Endothelial cell of umbilical vein (primary cell): Measurements from ENCODE around the gene MYH16. TPM values are rescaled to one million over a fixed set of nuclear protein-coding genes. Genes with fewer than 3 reads are reported as not detected.
"Not testable (repeated sequence)": the region's sequence is repeated elsewhere in the genome, so short reads cannot be mapped to it uniquely, and the experiment has no call there.

Experiments used
- BruUV-seq: library from RNA; stranded (reverse); fragments of 400-500 nt; replicated peaks from 2 replicates; lab custom pipeline; 2021; lab: Mats Ljungman, UMichigan
- CTCF ChIA-PET: fragments of 300-600, 350-600 bp; sonication (Branson Sonifier 250); formaldehyde crosslinking; loops from one replicate; lab custom pipeline; 2021; ENCODE audit warnings: antibody characterized with exemption, inconsistent platforms; lab: Charles Lee
- POLR2A ChIA-PET: fragments of 300-600, 350-600 bp; sonication (Branson Sonifier 250); formaldehyde crosslinking; loops from one replicate; lab custom pipeline; 2021; ENCODE audit warnings: antibody characterized with exemption, inconsistent platforms; lab: Charles Lee
- DNase-seq: peaks from one replicate; pipeline ENCODE4 v3.0.0-alpha.2; 2011; ENCODE audit warnings: low read depth, low spot score
- FAIRE-seq: peaks from 2 replicates; lab custom pipeline; 2011; peaks lifted over from hg19 to GRCh38; lab: Jason Lieb, UNC
- H2AFZ ChIP-seq: 2 replicates; pipeline ENCODE4 v1.6.0; 2012; ENCODE audit warnings: low read depth, low read length, control low read depth, inconsistent platforms
- H3K27ac ChIP-seq: 2 replicates; pipeline ENCODE4 v1.5.1; 2011; ENCODE audit warnings: low read depth, mild to moderate bottlenecking, control low read depth, low read length, moderate library complexity; ENCODE audit not compliant: insufficient read depth
- H3K27me3 ChIP-seq, 2 experiments: 2 replicates each; pipeline versions ENCODE4 v1.6.0 to v1.6.1; 2011; ENCODE audit warnings: low read length in 2 of 2, mixed read lengths in 1 of 2; ENCODE audit not compliant: control insufficient read depth in 2 of 2, insufficient read depth in 2 of 2
- H3K36me3 ChIP-seq, 2 experiments: 2 replicates in 1 of 2; 3 replicates in 1 of 2; pipeline ENCODE4 v1.5.1; 2011; ENCODE audit warnings: low read length in 2 of 2, mild to moderate bottlenecking in 1 of 2, moderate library complexity in 1 of 2; ENCODE audit not compliant: control insufficient read depth in 2 of 2, insufficient read depth in 2 of 2; ENCODE audit errors: extremely low read depth in 1 of 2
- H3K4me1 ChIP-seq: 3 replicates; pipeline ENCODE4 v1.5.1; 2011; ENCODE audit warnings: mild to moderate bottlenecking, low read length; ENCODE audit not compliant: control insufficient read depth, insufficient read depth; ENCODE audit errors: extremely low read depth
- H3K4me2 ChIP-seq: 2 replicates; pipeline ENCODE4 v1.6.1; 2011; ENCODE audit warnings: low read length, control low read depth, mixed read lengths; ENCODE audit not compliant: insufficient read depth
- H3K4me3 ChIP-seq, 3 experiments: fragments of 200-600 bp in 1 of 3; sonication (generic), shearing (Covaris generic) in 1 of 3; replicated peaks in 1 of 3; 2 replicates each; pipeline ENCODE4 v1.5.1; 2011 to 2016; ENCODE audit warnings: control low read depth in 3 of 3, low read length in 3 of 3, mild to moderate bottlenecking in 2 of 3, inconsistent platforms in 1 of 3, low read depth in 1 of 3, moderate library complexity in 1 of 3; ENCODE audit not compliant: insufficient read depth in 1 of 3
- H3K79me2 ChIP-seq: 2 replicates; pipeline ENCODE4 v1.6.0; 2012; ENCODE audit warnings: low read length, inconsistent platforms; ENCODE audit not compliant: control insufficient read depth, insufficient read depth
- H3K9ac ChIP-seq: replicated peaks from 2 replicates; pipeline ENCODE3; 2011; ENCODE audit warnings: low read length, control low read depth; ENCODE audit not compliant: insufficient read depth; ENCODE audit errors: extremely low read depth
- H3K9me1 ChIP-seq: replicated peaks from 3 replicates; pipeline ENCODE4 v1.6.0; 2011; ENCODE audit warnings: mild to moderate bottlenecking, low read length; ENCODE audit not compliant: control insufficient read depth, insufficient read depth; ENCODE audit errors: extremely low read depth
- H3K9me3 ChIP-seq: replicated peaks from 2 replicates; pipeline ENCODE4 v1.5.1; 2012; ENCODE audit warnings: low read length, inconsistent platforms; ENCODE audit not compliant: control insufficient read depth, insufficient read depth
- H4K20me1 ChIP-seq: replicated peaks from 2 replicates; pipeline ENCODE3; 2011; ENCODE audit warnings: mild to moderate bottlenecking, low read length; ENCODE audit not compliant: control insufficient read depth, insufficient read depth; ENCODE audit errors: extremely low read depth
- EZH2 ChIP-seq: IDR thresholded peaks from 2 replicates; pipeline ENCODE4 v1.6.1; 2012; ENCODE audit warnings: borderline replicate concordance, low read depth, mild to moderate bottlenecking, moderate library complexity, low read length, inconsistent platforms; ENCODE audit not compliant: severe bottlenecking
- FOS ChIP-seq: IDR thresholded peaks from 2 replicates; pipeline ENCODE4 v1.6.1; 2011; ENCODE audit warnings: mild to moderate bottlenecking, low read length, moderate library complexity, borderline replicate concordance; ENCODE audit not compliant: insufficient read depth
- GATA2 ChIP-seq: IDR thresholded peaks from 2 replicates; pipeline ENCODE4 v1.7.0; 2011; ENCODE audit warnings: low read depth, mild to moderate bottlenecking, moderate library complexity, mixed read lengths, low read length; ENCODE audit not compliant: insufficient read length, insufficient read depth
- JUN ChIP-seq: IDR thresholded peaks from 2 replicates; pipeline ENCODE4 v1.6.1; 2011; ENCODE audit warnings: borderline replicate concordance, low read depth; ENCODE audit not compliant: insufficient read length, insufficient read depth
- MAX ChIP-seq: IDR thresholded peaks from 2 replicates; pipeline ENCODE4 v1.6.1; 2011; ENCODE audit not compliant: insufficient read depth, insufficient read length
- MYC ChIP-seq: IDR thresholded peaks from one replicate; pipeline ENCODE4 v1.6.1; 2011; ENCODE audit warnings: mild to moderate bottlenecking, low read depth, low read length
- POLR2A ChIP-seq: IDR thresholded peaks from 2 replicates; pipeline ENCODE4 v1.6.1; 2012; ENCODE audit warnings: low read depth, mild to moderate bottlenecking, control low read depth, low read length
- POLR2AphosphoS5 ChIP-seq: IDR thresholded peaks from 2 replicates; pipeline ENCODE4 v1.6.1; 2012; ENCODE audit warnings: low read depth, mild to moderate bottlenecking, control low read depth, low read length, moderate library complexity; ENCODE audit not compliant: insufficient read depth
- dilution Hi-C: fragments of 300-500 bp; cut with MboI; formaldehyde crosslinking; loops from one replicate; pipeline ENCODE4 v1.15.0; 2019; ENCODE audit warnings: low sequenced_read_pairs; ENCODE audit not compliant: extremely low pct_ligation_motif_present
- intact Hi-C: fragments of 100-400 bp; cut with micrococcal nuclease; formaldehyde crosslinking; loops from one replicate; pipeline ENCODE4 v1.10.0; 2022
- polyA plus RNA-seq, 4 experiments: library from polyadenylated mRNA; depleted of rRNA in 3 of 4; stranded (reverse) in 3 of 4; unstranded in 1 of 4; fragments of >200 nt; gene quantifications; 2 replicates each; pipeline versions ENCODE4 v1.2.1 to v1.2.3, GENCODE V29; 2011 to 2012; ENCODE audit warnings: missing spikeins in 1 of 4
- total RNA-seq: library from RNA; stranded (reverse); gene quantifications from 2 replicates; pipeline ENCODE4 v1.2.3, GENCODE V29; 2021
- TF ChIP-seq, protein P1 (sequence below), 2 donors: IDR thresholded peaks; 1 replicate in 1 of 2; 2 replicates in 1 of 2; pipeline ENCODE4 v1.5.1; 2011; ENCODE audit warnings: low read length in 2 of 2, mild to moderate bottlenecking in 2 of 2, moderate library complexity in 2 of 2, control low read depth in 1 of 2, inconsistent platforms in 1 of 2, low read depth in 1 of 2; ENCODE audit not compliant: insufficient read depth in 1 of 2; ENCODE audit errors: extremely low read depth in 1 of 2

The MYH16 gene
- total and polyA plus RNA-seq, 2 donors (not counting 3 experiments of a cell fraction or from before 2014, with no cell fraction given): 0.01 to 0.11 TPM

- POLR2A ChIA-PET: no interaction called here
- no peak overlapping the region for H3K4me2 ChIP-seq
- CTCF ChIA-PET: interaction anchor here (1.9 kb wide), 1 partner anchor 284 kb away, joined by 5 read pairs; no protein-coding TSS in a partner anchor
- no peak for TF ChIP-seq GATA2
- TF ChIP-seq POLR2A: no peak
- no peak for TF ChIP-seq MAX
- TF ChIP-seq FOS: no peak
- no peak for TF ChIP-seq MYC
- TF ChIP-seq EZH2: no peak
- no peak for TF ChIP-seq POLR2AphosphoS5
- TF ChIP-seq, protein P1, sequence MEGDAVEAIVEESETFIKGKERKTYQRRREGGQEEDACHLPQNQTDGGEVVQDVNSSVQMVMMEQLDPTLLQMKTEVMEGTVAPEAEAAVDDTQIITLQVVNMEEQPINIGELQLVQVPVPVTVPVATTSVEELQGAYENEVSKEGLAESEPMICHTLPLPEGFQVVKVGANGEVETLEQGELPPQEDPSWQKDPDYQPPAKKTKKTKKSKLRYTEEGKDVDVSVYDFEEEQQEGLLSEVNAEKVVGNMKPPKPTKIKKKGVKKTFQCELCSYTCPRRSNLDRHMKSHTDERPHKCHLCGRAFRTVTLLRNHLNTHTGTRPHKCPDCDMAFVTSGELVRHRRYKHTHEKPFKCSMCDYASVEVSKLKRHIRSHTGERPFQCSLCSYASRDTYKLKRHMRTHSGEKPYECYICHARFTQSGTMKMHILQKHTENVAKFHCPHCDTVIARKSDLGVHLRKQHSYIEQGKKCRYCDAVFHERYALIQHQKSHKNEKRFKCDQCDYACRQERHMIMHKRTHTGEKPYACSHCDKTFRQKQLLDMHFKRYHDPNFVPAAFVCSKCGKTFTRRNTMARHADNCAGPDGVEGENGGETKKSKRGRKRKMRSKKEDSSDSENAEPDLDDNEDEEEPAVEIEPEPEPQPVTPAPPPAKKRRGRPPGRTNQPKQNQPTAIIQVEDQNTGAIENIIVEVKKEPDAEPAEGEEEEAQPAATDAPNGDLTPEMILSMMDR (IDR thresholded peaks at IDR 0.05; ENCODE audit: extremely low read depth in 1 of 2, insufficient read depth in 1 of 2, low read depth in 1 of 2, low read length in 2 of 2): no peak
- no peak for TF ChIP-seq JUN
- peaks cover 14% of the 10 kb centered on the region for H3K4me1 ChIP-seq
- no peaks in the 10 kb centered on the region for H3K79me2 ChIP-seq
- no peaks in the 10 kb centered on the region for H3K9me1 ChIP-seq
- DNase-seq (no peak), FAIRE-seq (no peak)
- dilution Hi-C loops (no loop called here), intact Hi-C loops (no loop called here)
- H3K27ac ChIP-seq: no peak overlapping the region
- H3K9ac ChIP-seq: no peak overlapping the region
- BruUV-seq: no TSS peak
- H2AFZ ChIP-seq: no peak overlapping the region
- H3K36me3 ChIP-seq: no peaks in the 10 kb centered on the region
- no peaks in the 10 kb centered on the region for H3K9me3 ChIP-seq
- H4K20me1 ChIP-seq: no peaks in the 10 kb centered on the region
- no peak overlapping the region for H3K4me3 ChIP-seq
- H3K27me3 ChIP-seq: no peaks in the 10 kb centered on the region
Measured at GRCh38 chr7:99320371-99320770, 47.7 kb downstream of the MYH16 start.

GRCh38 chr7:99322659-99323058 is 50.0 kb downstream of the MYH16 start:
- CTCF ChIA-PET: interaction anchor here (1.2 kb wide), 1 partner anchor 279 kb away, joined by 3 read pairs; no protein-coding TSS in a partner anchor
- POLR2A ChIA-PET: not testable (repeated sequence)

More at GRCh38 chr7:99322659-99323058, 50.0 kb downstream of the MYH16 start:
- H3K4me3 ChIP-seq, H3K9me3 ChIP-seq, H3K9me1 ChIP-seq, H3K27me3 ChIP-seq, H3K9ac ChIP-seq, H3K36me3 ChIP-seq, H4K20me1 ChIP-seq, H3K27ac ChIP-seq, H3K4me2 ChIP-seq, intact Hi-C loops, DNase-seq, FAIRE-seq, BruUV-seq, dilution Hi-C loops, H2AFZ ChIP-seq: not testable (repeated sequence)
- Histone ChIP-seq H3K4me1 (peaks cover 23% of the 10 kb centered on the region), H3K79me2 (peaks cover 19% of the 10 kb centered on the region)
